Spleen (tissue), 11 donors: ENCODE data around the gene CTDSP2. TPM values are rescaled to one million over a fixed set of nuclear protein-coding genes. Genes with fewer than 3 reads are reported as not detected.
"Not testable (repeated sequence)": the region's sequence is repeated elsewhere in the genome, so short reads cannot be mapped to it uniquely, and the experiment has no call there.

Experiments used
- DNase-seq: peaks from one replicate; pipeline ENCODE4 v3.0.0-alpha.2; 2020
- H3K27ac ChIP-seq, 8 donors: fragments of 200-600 bp; sonication (generic) in 7 of 8; 1 replicate in 4 of 8; 2 replicates in 4 of 8; pipeline versions ENCODE4 v1.5.0 to v1.8.0; 2016 to 2021; ENCODE audit warnings: inconsistent platforms in 4 of 8, mild to moderate bottlenecking in 4 of 8, moderate library complexity in 1 of 8
- H3K27me3 ChIP-seq, 7 donors: fragments of 200-600 bp; sonication (generic) in 6 of 7; replicated peaks in 1 of 7; 1 replicate in 4 of 7; 2 replicates in 3 of 7; pipeline versions ENCODE4 v1.5.0 to v1.8.0; 2016 to 2021; ENCODE audit warnings: inconsistent platforms in 3 of 7, mild to moderate bottlenecking in 1 of 7
- H3K36me3 ChIP-seq, 6 donors: fragments of 200-600 bp; sonication (generic) in 5 of 6; 1 replicate in 4 of 6; 2 replicates in 2 of 6; pipeline versions ENCODE4 v1.5.0 to v1.8.0; 2016 to 2021; ENCODE audit warnings: inconsistent platforms in 2 of 6
- H3K4me1 ChIP-seq, 6 donors: fragments of 200-600 bp; sonication (generic) in 5 of 6; 1 replicate in 3 of 6; 2 replicates in 3 of 6; pipeline versions ENCODE4 v1.5.0 to v1.8.0; 2016 to 2021; ENCODE audit warnings: inconsistent platforms in 3 of 6
- H3K4me3 ChIP-seq, 8 donors: fragments of 200-600 bp; sonication (generic) in 7 of 8; 1 replicate in 4 of 8; 2 replicates in 4 of 8; pipeline versions ENCODE4 v1.5.0 to v1.8.0; 2016 to 2021; ENCODE audit warnings: inconsistent platforms in 4 of 8, mild to moderate bottlenecking in 4 of 8, moderate library complexity in 2 of 8
- H3K9me3 ChIP-seq, 8 donors: fragments of 200-600 bp; sonication (generic) in 7 of 8; 1 replicate in 4 of 8; 2 replicates in 4 of 8; pipeline versions ENCODE4 v1.5.0 to v1.8.0; 2016 to 2021; ENCODE audit warnings: inconsistent platforms in 4 of 8
- CTCF ChIP-seq, 11 experiments: fragments of 200-600 bp in 7 of 11; fragments of 450-650 bp in 4 of 11; sonication (generic) in 4 of 11; IDR thresholded peaks in 8 of 11; conservative IDR thresholded peaks in 3 of 11; 1 replicate in 7 of 11; 2 replicates in 4 of 11; pipeline versions ENCODE4 v1.4.0 to v1.8.0; 2016 to 2021; ENCODE audit warnings: antibody characterized with exemption in 11 of 11, inconsistent platforms in 4 of 11, mild to moderate bottlenecking in 1 of 11
- POLR2A ChIP-seq, 3 donors: fragments of 450-650 bp; IDR thresholded peaks; one replicate each; pipeline ENCODE4 v1.5.1; 2017; ENCODE audit warnings: antibody characterized with exemption in 3 of 3, mild to moderate bottlenecking in 1 of 3
- POLR2AphosphoS5 ChIP-seq, 3 donors: sonication (generic); formaldehyde crosslinking; IDR thresholded peaks; one replicate each; pipeline ENCODE4 v1.5.1; 2017; ENCODE audit warnings: antibody characterized with exemption in 3 of 3
- WGBS, 5 donors: extraction: QIAGEN DNeasy Blood & Tissue Kit in 3 of 5; methylation state at CpG; one replicate each; pipeline versions ENCODE4 v1.1.5 to v1.1.7; 2013 to 2018; 5-methylcytosine and 5-hydroxymethylcytosine counted together
- intact Hi-C: fragments of 100-400 bp; cut with DNase I; formaldehyde crosslinking; loops from one replicate; pipeline ENCODE4 v1.15.0; 2023; ENCODE audit warnings: low total_unique reads
- polyA plus RNA-seq, 3 donors: library from polyadenylated mRNA; stranded (reverse); fragments of 200-250 nt; gene quantifications; one replicate each; pipeline ENCODE4 v1.2.1, GENCODE V29; 2013
- total RNA-seq, 7 donors: library from RNA; depleted of rRNA in 3 of 7; stranded (reverse); fragments of >200 nt in 3 of 7; fragmentation: NEBNext Ultra II Directional in 4 of 7; extraction: Animal tissue kit (Norgen Biotek cat#: 25700) in 4 of 7; gene quantifications; one replicate each; pipeline versions ENCODE4 v1.1.0 to v1.2.1, GENCODE V29; 2016 to 2021
- donor health status: healthy with polysubstance abuse.
- donor health status: DM: no; HTN: no; CAD: no; lungs with moderate emphysema.
- donor health status: DM: no; HTN: no; CAD: no.
- donor health status: Bipolar disorder and iron deficiency.
- donor health status: healthy.
- donor health status: DM: no; HTN: no; CAD: no.
- donor health status: DM: yes; HTN: yes; CAD: no.

Gene CTDSP2
- total and polyA plus RNA-seq, 10 donors = 22.2 to 203 (median 144) TPM

- H3K9me3 ChIP-seq = no peaks in the 10 kb centered on the region
- no peak for TF ChIP-seq CTCF (IDR thresholded peaks at IDR 0.05 in 8 of 11, conservative IDR thresholded peaks at IDR 0.05 in 3 of 11)
- no peak for TF ChIP-seq POLR2AphosphoS5 (IDR thresholded peaks at IDR 0.05)
- no peak for TF ChIP-seq POLR2A (IDR thresholded peaks at IDR 0.05)
- peak overlapping the region; percentile 20 to 71 (median 42) for H3K4me3 ChIP-seq
- peak overlapping the region; percentile 61 to 90 (median 87) for H3K27ac ChIP-seq
- DNase-seq = no peak
- intact Hi-C loops = no loop called here
- H3K36me3 ChIP-seq = no peaks in the 10 kb centered on the region
- H3K27me3 ChIP-seq = peaks cover 0 to 15% (median 5%) of the 10 kb centered on the region in 7 donors
- WGBS, 5 donors = 43 to 52% (median 49%) methylated on average over 8 of the region's 8 CpGs
- peaks cover 0 to 28% (median 18%) of the 10 kb centered on the region in 6 donors for H3K4me1 ChIP-seq
These were observed 18.0 kb upstream of the CTDSP2 start for GRCh38 chr12:57864442-57865083.

- Histone ChIP-seq H3K4me1 (peaks cover 0 to 28% (median 18%) of the 10 kb centered on the region in 6 donors), H3K27ac (peak overlapping the region in 5 of 8 donors; percentile 81 to 90 (median 87)), H3K36me3 (no peaks in the 10 kb centered on the region), H3K4me3 (no peak overlapping the region), H3K27me3 (peaks cover 0 to 15% (median 5%) of the 10 kb centered on the region in 7 donors), H3K9me3 (no peaks in the 10 kb centered on the region)
- intact Hi-C loops = no loop called here
- no peak for DNase-seq
- TF ChIP-seq POLR2AphosphoS5 (IDR thresholded peaks at IDR 0.05) (no peak), CTCF (IDR thresholded peaks at IDR 0.05 in 8 of 11, conservative IDR thresholded peaks at IDR 0.05 in 3 of 11) (no peak)
- 40 to 62% (median 56%) methylated on average over 1 of the region's 1 CpG for WGBS, 5 donors
These were observed 17.1 kb upstream of the CTDSP2 start for GRCh38 chr12:57863676-57864075.

- DNase-seq = no peak
- 63 to 85% (median 74%) methylated on average over 4 of the region's 4 CpGs for WGBS, 5 donors
- peaks cover 0 to 15% (median 5%) of the 10 kb centered on the region in 7 donors for H3K27me3 ChIP-seq
These were observed 15.4 kb upstream of the CTDSP2 start for GRCh38 chr12:57861967-57862366.

DNA sequence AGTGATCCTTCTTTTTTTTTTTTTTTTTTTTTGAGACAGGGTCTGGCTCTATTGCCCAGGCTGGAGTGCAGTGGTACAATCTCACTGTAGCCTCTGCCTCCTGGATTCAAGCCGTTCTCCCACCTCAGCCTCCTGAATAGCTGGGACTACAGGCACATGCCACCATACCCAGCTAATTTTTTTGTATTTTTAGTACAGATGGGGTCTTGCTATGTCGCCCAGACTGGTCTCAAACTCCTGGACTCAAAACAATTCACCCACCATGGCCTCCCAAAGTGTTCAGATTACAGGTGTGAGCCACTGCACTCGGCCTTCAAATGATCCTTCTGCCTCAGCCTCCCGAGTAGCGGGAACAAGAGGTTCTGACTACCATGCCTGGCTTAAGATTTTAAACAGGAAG lies 14.4 kb upstream of the CTDSP2 start:
- H3K36me3 ChIP-seq, intact Hi-C loops, DNase-seq, H3K27ac ChIP-seq, H3K4me3 ChIP-seq, H3K9me3 ChIP-seq: not testable (repeated sequence)
- WGBS, 5 donors = 90 to 96% (median 95%) methylated on average over 5 of the region's 5 CpGs
- Histone ChIP-seq H3K4me1 (peaks cover 0 to 22% (median 16%) of the 10 kb centered on the region in 6 donors), H3K27me3 (peaks cover 0 to 15% (median 5%) of the 10 kb centered on the region in 7 donors)

More at GRCh38 chr12:57861967-57862366, 15.4 kb upstream of the CTDSP2 start:
- peak overlapping the region in 2 of 8 donors; percentile 12 to 16 for H3K27ac ChIP-seq
- H3K9me3 ChIP-seq = no peaks in the 10 kb centered on the region
- TF ChIP-seq POLR2AphosphoS5 (IDR thresholded peaks at IDR 0.05) (no peak), POLR2A (IDR thresholded peaks at IDR 0.05) (no peak), CTCF (IDR thresholded peaks at IDR 0.05 in 8 of 11, conservative IDR thresholded peaks at IDR 0.05 in 3 of 11) (no peak)
- no peaks in the 10 kb centered on the region for H3K36me3 ChIP-seq
- H3K4me3 ChIP-seq = no peak overlapping the region
- peaks cover 0 to 28% (median 18%) of the 10 kb centered on the region in 6 donors for H3K4me1 ChIP-seq
- intact Hi-C loops = no loop called here
